Ishikawa (cell line): ENCODE results near the gene CD27.

Source experiments
- CEBPB ChIP-seq: IDR thresholded peaks from 2 replicates; pipeline ENCODE4 v1.6.1; 2012
- CREB1 ChIP-seq: IDR thresholded peaks from 2 replicates; pipeline ENCODE4 v1.6.1; 2012; ENCODE audit warnings: low read depth
- EGR1 ChIP-seq: IDR thresholded peaks from 2 replicates; pipeline ENCODE4 v1.6.1; 2012
- EP300 ChIP-seq: IDR thresholded peaks from 2 replicates; pipeline ENCODE4 v1.6.1; 2012; ENCODE audit warnings: borderline replicate concordance
- FOXM1 ChIP-seq: IDR thresholded peaks from 2 replicates; pipeline ENCODE4 v1.6.1; 2012; ENCODE audit warnings: low read depth, borderline replicate concordance
- NFIC ChIP-seq: IDR thresholded peaks from 2 replicates; pipeline ENCODE4 v1.6.1; 2012
- RAD21 ChIP-seq: IDR thresholded peaks from 2 replicates; pipeline ENCODE4 v1.6.1; 2012; ENCODE audit warnings: low read depth
- TAF1 ChIP-seq: IDR thresholded peaks from 2 replicates; pipeline ENCODE4 v1.6.1; 2012; ENCODE audit warnings: low read depth, mild to moderate bottlenecking
- TCF12 ChIP-seq: IDR thresholded peaks from 2 replicates; pipeline ENCODE4 v1.6.1; 2012; ENCODE audit warnings: low read depth
- TEAD4 ChIP-seq: IDR thresholded peaks from 2 replicates; pipeline ENCODE4 v1.6.1; 2012
- USF1 ChIP-seq: IDR thresholded peaks from 2 replicates; pipeline ENCODE4 v1.6.1; 2012
- YY1 ChIP-seq: IDR thresholded peaks from 2 replicates; pipeline ENCODE4 v1.6.1; 2012; ENCODE audit warnings: low read depth
- ZBTB7A ChIP-seq: IDR thresholded peaks from 2 replicates; pipeline ENCODE4 v1.6.1; 2012; ENCODE audit warnings: low read depth
- TF ChIP-seq, protein P1 (sequence below): IDR thresholded peaks from 2 replicates; pipeline ENCODE4 v1.6.1; 2012
- TF ChIP-seq, protein P2 (sequence below): IDR thresholded peaks from 2 replicates; pipeline ENCODE4 v1.6.1; 2012; ENCODE audit warnings: low read depth, mild to moderate bottlenecking

CD27 gene

DNA sequence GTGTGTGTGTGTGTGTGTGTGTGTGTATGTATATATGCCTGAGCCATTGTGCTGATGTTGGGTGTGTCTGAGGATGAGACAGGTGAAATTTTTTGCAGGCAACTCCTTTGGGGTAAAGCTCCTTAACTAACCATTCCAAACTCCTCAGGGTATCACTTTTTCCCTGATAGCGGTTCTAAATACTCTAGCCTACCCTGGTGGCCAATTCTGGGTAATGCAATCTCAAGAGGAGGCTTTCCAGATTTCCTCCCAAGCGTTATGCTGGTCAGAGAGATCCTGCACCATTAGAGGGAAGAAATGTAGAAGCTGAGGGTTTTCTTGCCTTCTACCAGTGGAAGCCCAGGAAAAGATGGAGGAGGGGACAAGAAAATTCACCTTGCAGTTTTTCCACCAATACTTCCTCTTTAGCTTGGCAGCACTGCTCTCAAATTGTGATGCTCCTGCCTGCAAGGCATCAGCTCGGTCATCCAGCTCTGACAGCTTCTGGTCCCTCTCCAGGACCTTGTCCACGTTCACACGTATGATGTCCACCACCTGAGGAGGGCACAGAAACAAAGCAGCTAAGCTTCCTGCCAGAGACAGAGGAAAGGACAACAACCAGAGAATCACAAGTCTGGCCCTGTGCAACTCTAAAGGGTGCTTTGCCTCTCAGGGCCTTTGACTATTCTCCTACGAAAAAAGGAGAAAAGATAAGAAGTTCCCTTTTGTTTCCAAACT lies 20.9 kb downstream of the CD27 start:
- TF ChIP-seq RAD21 (peak; percentile 99), ZBTB7A (no peak), TCF12 (no peak)

GRCh38 chr12:6466184-6466573 lies 21.4 kb downstream of the CD27 start:
- TF ChIP-seq ZBTB7A (no peak), EP300 (no peak), YY1 (no peak), USF1 (no peak), TAF1 (no peak), CEBPB (no peak), NFIC (no peak), TCF12 (no peak), FOXM1 (no peak), CREB1 (no peak), EGR1 (no peak), RAD21 (no peak), TEAD4 (no peak)
- TF ChIP-seq, protein P1, sequence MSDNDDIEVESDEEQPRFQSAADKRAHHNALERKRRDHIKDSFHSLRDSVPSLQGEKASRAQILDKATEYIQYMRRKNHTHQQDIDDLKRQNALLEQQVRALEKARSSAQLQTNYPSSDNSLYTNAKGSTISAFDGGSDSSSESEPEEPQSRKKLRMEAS, result no peak
- TF ChIP-seq, protein P2, sequence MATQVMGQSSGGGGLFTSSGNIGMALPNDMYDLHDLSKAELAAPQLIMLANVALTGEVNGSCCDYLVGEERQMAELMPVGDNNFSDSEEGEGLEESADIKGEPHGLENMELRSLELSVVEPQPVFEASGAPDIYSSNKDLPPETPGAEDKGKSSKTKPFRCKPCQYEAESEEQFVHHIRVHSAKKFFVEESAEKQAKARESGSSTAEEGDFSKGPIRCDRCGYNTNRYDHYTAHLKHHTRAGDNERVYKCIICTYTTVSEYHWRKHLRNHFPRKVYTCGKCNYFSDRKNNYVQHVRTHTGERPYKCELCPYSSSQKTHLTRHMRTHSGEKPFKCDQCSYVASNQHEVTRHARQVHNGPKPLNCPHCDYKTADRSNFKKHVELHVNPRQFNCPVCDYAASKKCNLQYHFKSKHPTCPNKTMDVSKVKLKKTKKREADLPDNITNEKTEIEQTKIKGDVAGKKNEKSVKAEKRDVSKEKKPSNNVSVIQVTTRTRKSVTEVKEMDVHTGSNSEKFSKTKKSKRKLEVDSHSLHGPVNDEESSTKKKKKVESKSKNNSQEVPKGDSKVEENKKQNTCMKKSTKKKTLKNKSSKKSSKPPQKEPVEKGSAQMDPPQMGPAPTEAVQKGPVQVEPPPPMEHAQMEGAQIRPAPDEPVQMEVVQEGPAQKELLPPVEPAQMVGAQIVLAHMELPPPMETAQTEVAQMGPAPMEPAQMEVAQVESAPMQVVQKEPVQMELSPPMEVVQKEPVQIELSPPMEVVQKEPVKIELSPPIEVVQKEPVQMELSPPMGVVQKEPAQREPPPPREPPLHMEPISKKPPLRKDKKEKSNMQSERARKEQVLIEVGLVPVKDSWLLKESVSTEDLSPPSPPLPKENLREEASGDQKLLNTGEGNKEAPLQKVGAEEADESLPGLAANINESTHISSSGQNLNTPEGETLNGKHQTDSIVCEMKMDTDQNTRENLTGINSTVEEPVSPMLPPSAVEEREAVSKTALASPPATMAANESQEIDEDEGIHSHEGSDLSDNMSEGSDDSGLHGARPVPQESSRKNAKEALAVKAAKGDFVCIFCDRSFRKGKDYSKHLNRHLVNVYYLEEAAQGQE, result no peak

GRCh38 chr12:6468283-6468575 lies 23.5 kb downstream of the CD27 start:
- no peak for TF ChIP-seq ZBTB7A
- TF ChIP-seq, protein P1, result no peak
- no peak for TF ChIP-seq NFIC
- TF ChIP-seq CEBPB, result no peak
- TF ChIP-seq YY1, result no peak
- TF ChIP-seq, protein P2, result no peak

GRCh38 chr12:6469092-6469491 lies 24.3 kb downstream of the CD27 start:
- TF ChIP-seq EP300 (no peak), CREB1 (no peak), USF1 (no peak), TCF12 (no peak), FOXM1 (no peak), TAF1 (no peak), ZBTB7A (no peak), EGR1 (no peak), TEAD4 (no peak), RAD21 (no peak), NFIC (no peak), YY1 (no peak), CEBPB (no peak)
- TF ChIP-seq, protein P2, result no peak
- TF ChIP-seq, protein P1, result no peak
